ENCODE data around the gene ATP2C2. TPM values are rescaled to one million over a fixed set of nuclear protein-coding genes. Genes with fewer than 3 reads are reported as not detected.

Gene ATP2C2
- polyA plus RNA-seq, 1 of the 3 experiments (the other 2 are of a cell fraction): 0.33 TPM

- Histone ChIP-seq H3F3A (replicated peaks; ENCODE audit: insufficient read depth) (no peaks in the 10 kb centered on the region), H3K4me1 (ENCODE audit: control insufficient read depth in 1 of 2, insufficient read depth in 2 of 2, low read depth in 1 of 2, low read length in 1 of 2) (no peaks in the 10 kb centered on the region; a peak in 1 of 4 replicates), H4K20me1 (ENCODE audit: insufficient read depth) (no peaks in the 10 kb centered on the region), H3K79me2 (ENCODE audit: insufficient read depth) (no peaks in the 10 kb centered on the region), H3K9me2 (no peaks in the 10 kb centered on the region), H3K9me3 (no peaks in the 10 kb centered on the region), H3K4me3 (ENCODE audit: low read depth in 2 of 2, low read length in 1 of 2) (no peak overlapping the region), H3K27me3 (ENCODE audit: insufficient read depth) (no peaks in the 10 kb centered on the region), H3K9ac (no peak overlapping the region), H3K4me2 (no peak overlapping the region), H2AFZ (ENCODE audit: low read depth) (no peak overlapping the region), H3K27ac (ENCODE audit: low read depth in 2 of 2, low read length in 1 of 2) (no peak overlapping the region), H3K36me3 (replicated peaks in 1 of 2; ENCODE audit: control insufficient read depth in 1 of 2, insufficient read depth in 2 of 2, low read length in 1 of 2) (peaks cover 0 to 7% of the 10 kb centered on the region in 2 experiments)
- TF ChIP-seq REST (IDR thresholded peaks at IDR 0.05; ENCODE audit: low read depth, low read length) (no peak), RXRA (IDR thresholded peaks at IDR 0.05; ENCODE audit: borderline replicate concordance, low read depth) (no peak), RFX5 (IDR thresholded peaks at IDR 0.05; ENCODE audit: low read length) (no peak), EZH2phosphoT487 (IDR thresholded peaks at IDR 0.05; ENCODE audit: borderline replicate concordance, low read depth) (no peak), PBX3 (IDR thresholded peaks at IDR 0.05) (no peak), RCOR1 (IDR thresholded peaks at IDR 0.05; ENCODE audit: low read length) (no peak), MEF2A (IDR thresholded peaks at IDR 0.05; ENCODE audit: borderline replicate concordance, low read depth) (no peak), MAX (IDR thresholded peaks at IDR 0.05; ENCODE audit: low read depth) (no peak), NRF1 (IDR thresholded peaks at IDR 0.05; ENCODE audit: low read depth, low read length) (no peak), MXI1 (IDR thresholded peaks at IDR 0.05; ENCODE audit: low read depth, low read length) (no peak), ELF1 (IDR thresholded peaks at IDR 0.05) (no peak), YY1 (IDR thresholded peaks at IDR 0.05; ENCODE audit: low read depth) (no peak), TAF1 (IDR thresholded peaks at IDR 0.05; ENCODE audit: borderline replicate concordance, low read depth, low read length) (no peak), RAD21 (IDR thresholded peaks at IDR 0.05; ENCODE audit: low read length) (no peak), GATA2 (CRISPR knock-in tag; IDR thresholded peaks at IDR 0.05) (no peak)
- ChIA-PET CTCF (no interaction called here), POLR2A (no interaction called here)
- no peak for DNase-seq
- WGBS (ENCODE audit: low lambda C conversion rate): 95% methylated on average over 2 of the region's 2 CpGs
These were observed 91.2 kb downstream of the ATP2C2 start for GRCh38 chr16:84459533-84459894.

All from SK-N-SH (cell line).